SK-N-SH (cell line): Measurements from ENCODE around the gene CASKIN2. TPM values are rescaled to one million over a fixed set of nuclear protein-coding genes. Genes with fewer than 3 reads are reported as not detected.

Source experiments
- CTCF ChIA-PET: fragments of 300-600, 350-600 bp; formaldehyde crosslinking; extraction: SDS; loops from one replicate; lab custom pipeline; 2021; lab: Yijun Ruan, JAX
- POLR2A ChIA-PET: fragments of 350-600 bp; sonication (Branson Sonifier 250); formaldehyde crosslinking; extraction: SDS; loops from one replicate; lab custom pipeline; 2020; ENCODE audit warnings: antibody characterized with exemption, inconsistent platforms; lab: Yijun Ruan, JAX
- DNase-seq: peaks from one replicate; pipeline ENCODE4 v3.0.0; 2012
- H2AFZ ChIP-seq: fragments of 200-600 bp; sonication (generic); 2 replicates; pipeline ENCODE4 v1.8.1; 2016; ENCODE audit warnings: antibody characterized with exemption, mild to moderate bottlenecking, low read depth
- H3F3A ChIP-seq: fragments of 200-600 bp; sonication (generic); replicated peaks from 2 replicates; pipeline ENCODE3; 2016; ENCODE audit warnings: antibody characterized with exemption, mild to moderate bottlenecking; ENCODE audit not compliant: insufficient read depth
- H3K27ac ChIP-seq, 2 experiments: fragments of 200-500 bp in 1 of 2; fragments of 200-600 bp in 1 of 2; sonication (Bioruptor generic) in 1 of 2; sonication (generic), shearing (Covaris generic) in 1 of 2; 2 replicates each; pipeline versions ENCODE4 v1.5.1 to v1.6.1; 2014 to 2016; ENCODE audit warnings: low read depth in 2 of 2, inconsistent platforms in 1 of 2, low read length in 1 of 2, mild to moderate bottlenecking in 1 of 2, mixed read lengths in 1 of 2
- H3K27me3 ChIP-seq: fragments of 200-600 bp; sonication (generic), shearing (Covaris generic); 2 replicates; pipeline ENCODE4 v1.6.1; 2016; ENCODE audit warnings: mixed run types; ENCODE audit not compliant: insufficient read depth
- H3K36me3 ChIP-seq, 2 experiments: fragments of 200-500 bp in 1 of 2; fragments of 200-600 bp in 1 of 2; sonication (Bioruptor generic) in 1 of 2; sonication (generic) in 1 of 2; replicated peaks in 1 of 2; 2 replicates each; pipeline versions ENCODE3 to v1.5.1; 2014 to 2016; ENCODE audit warnings: low read length in 1 of 2, mild to moderate bottlenecking in 1 of 2; ENCODE audit not compliant: insufficient read depth in 2 of 2, control insufficient read depth in 1 of 2
- H3K4me1 ChIP-seq, 2 experiments: fragments of 200-500 bp in 1 of 2; fragments of 200-600 bp in 1 of 2; sonication (Bioruptor generic) in 1 of 2; sonication (generic), shearing (Covaris generic) in 1 of 2; 2 replicates each; pipeline versions ENCODE4 v1.5.1 to v1.6.1; 2014 to 2016; ENCODE audit warnings: low read depth in 1 of 2, low read length in 1 of 2, mixed run types in 1 of 2; ENCODE audit not compliant: insufficient read depth in 2 of 2, control insufficient read depth in 1 of 2
- H3K4me2 ChIP-seq: fragments of 200-600 bp; sonication (generic), shearing (Covaris generic); 2 replicates; pipeline ENCODE4 v1.6.1; 2017; ENCODE audit warnings: mixed run types
- H3K4me3 ChIP-seq, 2 experiments: fragments of 200-500 bp in 1 of 2; fragments of 200-600 bp in 1 of 2; sonication (Bioruptor generic) in 1 of 2; sonication (generic), shearing (Covaris generic) in 1 of 2; 2 replicates each; pipeline versions ENCODE4 v1.5.1 to v1.8.1; 2014 to 2016; ENCODE audit warnings: low read depth in 2 of 2, inconsistent platforms in 1 of 2, low read length in 1 of 2, mild to moderate bottlenecking in 1 of 2, mixed read lengths in 1 of 2, moderate library complexity in 1 of 2
- H3K79me2 ChIP-seq: fragments of 200-600 bp; sonication (generic); 2 replicates; pipeline ENCODE4 v1.8.1; 2017; ENCODE audit warnings: mild to moderate bottlenecking; ENCODE audit not compliant: insufficient read depth
- H3K9ac ChIP-seq: fragments of 200-600 bp; sonication (generic); 2 replicates; pipeline ENCODE4 v1.6.1; 2017; ENCODE audit warnings: mixed run types
- H3K9me2 ChIP-seq: fragments of 200-600 bp; sonication (generic); 2 replicates; pipeline ENCODE4 v1.6.1; 2017; ENCODE audit warnings: mixed run types
- H3K9me3 ChIP-seq: fragments of 200-600 bp; sonication (generic); 2 replicates; pipeline ENCODE4 v1.6.1; 2017; ENCODE audit warnings: mixed run types, mild to moderate bottlenecking, moderate library complexity
- H4K20me1 ChIP-seq: fragments of 200-600 bp; sonication (generic); 2 replicates; pipeline ENCODE4 v1.6.1; 2017; ENCODE audit warnings: mild to moderate bottlenecking, mixed run types; ENCODE audit not compliant: insufficient read depth
- CHD2 ChIP-seq: fragments of 150-350 bp; IDR thresholded peaks from 2 replicates; pipeline ENCODE4 v1.6.1; 2018; ENCODE audit warnings: low read length; ENCODE audit not compliant: partially characterized antibody
- MXI1 ChIP-seq: IDR thresholded peaks from 2 replicates; pipeline ENCODE4 v1.6.1; 2012; ENCODE audit warnings: mild to moderate bottlenecking, low read depth, low read length, improper control_type of control experiment
- NFIC ChIP-seq: IDR thresholded peaks from 2 replicates; pipeline ENCODE4 v1.4.0; 2012; ENCODE audit warnings: borderline replicate concordance
- TCF12 ChIP-seq: IDR thresholded peaks from 2 replicates; pipeline ENCODE4 v1.4.0; 2012
- TEAD4 ChIP-seq: IDR thresholded peaks from 2 replicates; pipeline ENCODE4 v1.4.0; 2012; ENCODE audit warnings: mild to moderate bottlenecking, borderline replicate concordance; ENCODE audit not compliant: insufficient read depth
- WGBS: methylation state at CpG from one replicate; pipeline ENCODE4 v1.1.6; 2017; ENCODE audit warnings: low lambda C conversion rate; 5-methylcytosine and 5-hydroxymethylcytosine counted together
- polyA plus RNA-seq, 3 experiments: library from polyadenylated mRNA; depleted of rRNA; stranded (reverse); fragments of >200 nt; gene quantifications; 2 replicates each; pipeline ENCODE4 v1.2.3, GENCODE V29; 2012
- TF ChIP-seq, protein P1 (sequence below): fragments of 150-350 bp; IDR thresholded peaks from 2 replicates; pipeline ENCODE4 v1.6.1; 2017; ENCODE audit warnings: antibody characterized with exemption, low read length, low read depth, borderline replicate concordance
- TF ChIP-seq, protein P2 (sequence below): IDR thresholded peaks from 2 replicates; pipeline ENCODE4 v1.4.0; 2012; ENCODE audit warnings: low read depth, borderline replicate concordance
- TF ChIP-seq, protein P3 (sequence below): IDR thresholded peaks from 2 replicates; pipeline ENCODE4; 2012

The CASKIN2 gene
- polyA plus RNA-seq, 1 of the 3 experiments (the other 2 are of a cell fraction): 6.5 TPM

DNA sequence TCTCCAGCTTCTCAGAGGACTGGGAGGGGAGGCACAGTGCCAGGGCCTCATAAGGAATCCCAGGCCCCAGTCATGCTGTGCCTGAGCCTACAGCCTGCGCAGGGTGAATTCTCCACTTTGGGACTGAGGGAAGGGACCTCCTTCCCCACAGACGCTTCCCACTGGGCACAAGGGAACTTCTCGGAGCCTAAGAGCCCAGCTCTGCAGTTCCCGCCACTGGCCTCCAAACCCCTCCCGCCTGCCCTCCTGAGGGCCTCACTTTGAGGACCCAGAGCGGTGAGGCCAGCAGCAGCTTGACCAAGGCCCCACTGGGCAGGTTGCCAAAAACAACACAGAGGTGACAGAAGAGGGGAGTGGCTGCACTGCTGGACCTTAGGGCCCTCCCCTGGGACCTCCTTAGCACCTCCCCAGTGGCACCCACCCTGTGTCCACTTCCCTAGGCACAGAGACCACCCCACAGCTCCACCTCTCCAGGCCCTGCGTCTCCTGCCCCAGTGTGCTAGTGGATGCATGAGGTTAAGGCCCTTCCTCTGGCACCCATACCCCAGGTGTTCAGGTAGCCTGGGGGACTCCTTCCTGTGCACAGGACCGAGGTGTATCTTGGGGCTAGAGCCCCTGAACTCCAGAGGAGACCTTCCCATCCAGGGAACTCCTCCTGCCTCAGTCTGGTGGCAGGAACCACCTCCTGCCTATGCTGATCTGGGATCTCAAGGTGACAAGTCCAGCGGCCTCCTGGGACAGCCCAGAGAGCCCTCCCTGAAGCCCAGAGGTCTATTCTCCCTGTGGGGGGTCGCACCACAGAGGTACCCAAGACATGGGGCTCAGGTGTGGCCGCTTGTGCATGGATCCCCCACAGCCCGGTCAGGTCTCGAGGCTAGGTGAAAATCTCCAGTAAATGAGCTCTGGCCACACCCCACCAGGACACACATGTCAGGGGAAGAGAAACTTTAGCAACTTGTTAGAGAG is 3.4 kb downstream of the CASKIN2 start:
- H3K4me2 ChIP-seq: no peak overlapping the region
- H3K4me3 ChIP-seq: no peak overlapping the region
- no peaks in the 10 kb centered on the region for H3K9me3 ChIP-seq
- TF ChIP-seq, protein P1, sequence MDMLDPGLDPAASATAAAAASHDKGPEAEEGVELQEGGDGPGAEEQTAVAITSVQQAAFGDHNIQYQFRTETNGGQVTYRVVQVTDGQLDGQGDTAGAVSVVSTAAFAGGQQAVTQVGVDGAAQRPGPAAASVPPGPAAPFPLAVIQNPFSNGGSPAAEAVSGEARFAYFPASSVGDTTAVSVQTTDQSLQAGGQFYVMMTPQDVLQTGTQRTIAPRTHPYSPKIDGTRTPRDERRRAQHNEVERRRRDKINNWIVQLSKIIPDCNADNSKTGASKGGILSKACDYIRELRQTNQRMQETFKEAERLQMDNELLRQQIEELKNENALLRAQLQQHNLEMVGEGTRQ: no peak
- TF ChIP-seq NFIC (peak; percentile 45; the same call in 1 of the 2 replicates), TCF12 (no peak), TEAD4 (no peak)
- no peak for DNase-seq
- no peaks in the 10 kb centered on the region for H3K9me2 ChIP-seq
- no peak overlapping the region for H2AFZ ChIP-seq
- H3K9ac ChIP-seq: no peak overlapping the region
- CTCF ChIA-PET: interaction anchor here (0.6 to 2.1 kb wide), 9 partner anchors 8 to 223 kb away, joined by 3 to 9 read pairs (median 3); partner anchors contain the start of genes SLC25A19 and SMIM5
- H3K27ac ChIP-seq: no peak overlapping the region
- POLR2A ChIA-PET: no interaction called here
- H3K27me3 ChIP-seq: no peaks in the 10 kb centered on the region
- H3F3A ChIP-seq: no peaks in the 10 kb centered on the region
- H4K20me1 ChIP-seq: peaks cover 44% of the 10 kb centered on the region
- 95% methylated on average over 8 of the region's 13 CpGs for WGBS
- H3K4me1 ChIP-seq: peaks cover 6 to 29% of the 10 kb centered on the region in 2 experiments; a peak in 1 of 4 replicates
- H3K36me3 ChIP-seq: peaks cover 0 to 11% of the 10 kb centered on the region in 2 experiments
- peaks cover 24% of the 10 kb centered on the region; the same call in 1 of the 2 replicates for H3K79me2 ChIP-seq

DNA sequence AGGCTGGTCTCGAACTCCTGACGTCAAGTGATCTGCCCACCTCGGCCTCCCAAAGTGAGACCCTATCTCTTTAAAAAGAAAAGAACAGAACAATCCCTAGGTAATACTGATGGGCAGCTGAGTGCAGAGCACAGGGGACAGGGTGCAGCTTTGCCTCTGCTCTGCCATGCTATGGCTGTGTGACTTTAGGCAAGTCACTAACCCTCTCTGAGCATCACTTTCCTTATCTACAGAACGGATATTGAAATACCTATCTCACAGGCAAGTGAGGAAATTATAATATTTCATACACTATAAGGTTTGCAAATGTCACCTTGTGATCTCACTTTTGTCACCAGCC is 4.1 kb downstream of the CASKIN2 start:
- Histone ChIP-seq H3K4me2 (no peak overlapping the region), H3K27ac (no peak overlapping the region), H3K36me3 (peaks cover 0 to 17% of the 10 kb centered on the region in 2 experiments), H3K4me1 (peaks cover 6 to 28% of the 10 kb centered on the region in 2 experiments; a peak in 1 of 4 replicates), H3K4me3 (no peak overlapping the region), H3K9ac (no peak overlapping the region), H4K20me1 (peaks cover 44% of the 10 kb centered on the region), H3K79me2 (peaks cover 24% of the 10 kb centered on the region; the same call in 1 of the 2 replicates), H3K27me3 (no peaks in the 10 kb centered on the region), H3K9me2 (no peaks in the 10 kb centered on the region), H3F3A (no peaks in the 10 kb centered on the region), H2AFZ (no peak overlapping the region), H3K9me3 (no peaks in the 10 kb centered on the region)
- ChIA-PET POLR2A (no interaction called here), CTCF (interaction anchor here (0.7 to 2.1 kb wide), 5 partner anchors 9 to 222 kb away, joined by 3 to 9 read pairs (median 3); partner anchors contain the start of genes SLC25A19 and SMIM5)
- TF ChIP-seq TEAD4 (no peak), CHD2 (no peak), MXI1 (no peak)
- TF ChIP-seq, protein P2, sequence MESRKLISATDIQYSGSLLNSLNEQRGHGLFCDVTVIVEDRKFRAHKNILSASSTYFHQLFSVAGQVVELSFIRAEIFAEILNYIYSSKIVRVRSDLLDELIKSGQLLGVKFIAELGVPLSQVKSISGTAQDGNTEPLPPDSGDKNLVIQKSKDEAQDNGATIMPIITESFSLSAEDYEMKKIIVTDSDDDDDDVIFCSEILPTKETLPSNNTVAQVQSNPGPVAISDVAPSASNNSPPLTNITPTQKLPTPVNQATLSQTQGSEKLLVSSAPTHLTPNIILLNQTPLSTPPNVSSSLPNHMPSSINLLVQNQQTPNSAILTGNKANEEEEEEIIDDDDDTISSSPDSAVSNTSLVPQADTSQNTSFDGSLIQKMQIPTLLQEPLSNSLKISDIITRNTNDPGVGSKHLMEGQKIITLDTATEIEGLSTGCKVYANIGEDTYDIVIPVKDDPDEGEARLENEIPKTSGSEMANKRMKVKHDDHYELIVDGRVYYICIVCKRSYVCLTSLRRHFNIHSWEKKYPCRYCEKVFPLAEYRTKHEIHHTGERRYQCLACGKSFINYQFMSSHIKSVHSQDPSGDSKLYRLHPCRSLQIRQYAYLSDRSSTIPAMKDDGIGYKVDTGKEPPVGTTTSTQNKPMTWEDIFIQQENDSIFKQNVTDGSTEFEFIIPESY: no peak
- TF ChIP-seq, protein P3, sequence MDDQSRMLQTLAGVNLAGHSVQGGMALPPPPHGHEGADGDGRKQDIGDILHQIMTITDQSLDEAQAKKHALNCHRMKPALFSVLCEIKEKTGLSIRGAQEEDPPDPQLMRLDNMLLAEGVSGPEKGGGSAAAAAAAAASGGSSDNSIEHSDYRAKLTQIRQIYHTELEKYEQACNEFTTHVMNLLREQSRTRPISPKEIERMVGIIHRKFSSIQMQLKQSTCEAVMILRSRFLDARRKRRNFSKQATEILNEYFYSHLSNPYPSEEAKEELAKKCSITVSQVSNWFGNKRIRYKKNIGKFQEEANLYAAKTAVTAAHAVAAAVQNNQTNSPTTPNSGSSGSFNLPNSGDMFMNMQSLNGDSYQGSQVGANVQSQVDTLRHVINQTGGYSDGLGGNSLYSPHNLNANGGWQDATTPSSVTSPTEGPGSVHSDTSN: no peak
- no peak for DNase-seq
- 96% methylated on average over 4 of the region's 4 CpGs for WGBS
